GM18505 (cell line): ENCODE results near the gene SCD5.

Experiments
- ATAC-seq: cut with Tn5 transposase; IDR thresholded peaks from one replicate; pipeline ENCODE4 v1.9.1; 2021; ENCODE audit not compliant: unreplicated experiment
- POLR2A ChIP-seq: IDR thresholded peaks from 4 replicates; pipeline ENCODE4 v1.6.1; 2011; ENCODE audit warnings: borderline replicate concordance; ENCODE audit not compliant: insufficient read depth, insufficient read length; ENCODE audit errors: extremely low read depth

The SCD5 gene

GRCh38 chr4:82744284-82744968, 54.2 kb downstream of the SCD5 start:
- no peak for TF ChIP-seq POLR2A
- no peak for ATAC-seq

GRCh38 chr4:82741188-82741587, 57.4 kb downstream of the SCD5 start:
- no peak for TF ChIP-seq POLR2A
- ATAC-seq, result no peak

- no peak for TF ChIP-seq POLR2A
- peak; percentile 99 for ATAC-seq
Measured at GRCh38 chr4:82739287-82740190, 59.1 kb downstream of the SCD5 start.

- TF ChIP-seq POLR2A, result no peak
- ATAC-seq, result no peak
Measured at GRCh38 chr4:82737354-82737753, 61.2 kb downstream of the SCD5 start.

GRCh38 chr4:82733636-82734035, 65.0 kb downstream of the SCD5 start:
- no peak for TF ChIP-seq POLR2A
- no peak for ATAC-seq

- no peak for ATAC-seq
- no peak for TF ChIP-seq POLR2A
Measured at GRCh38 chr4:82728301-82728700, 70.3 kb downstream of the SCD5 start.

- ATAC-seq, result no peak
- no peak for TF ChIP-seq POLR2A
Measured at GRCh38 chr4:82726596-82726995, 72.0 kb downstream of the SCD5 start.

- ATAC-seq, result peak; percentile 66
- TF ChIP-seq POLR2A, result no peak
Measured at GRCh38 chr4:82721819-82722423, 76.7 kb downstream of the SCD5 start.

GRCh38 chr4:82718162-82718940, 80.2 kb downstream of the SCD5 start:
- no peak for TF ChIP-seq POLR2A
- no peak for ATAC-seq

- no peak for TF ChIP-seq POLR2A
- ATAC-seq, result no peak
Measured at GRCh38 chr4:82715731-82716617, 82.6 kb downstream of the SCD5 start.

GRCh38 chr4:82713856-82714255, 84.7 kb downstream of the SCD5 start:
- ATAC-seq, result no peak
- no peak for TF ChIP-seq POLR2A

- no peak for TF ChIP-seq POLR2A
Measured at GRCh38 chr4:82712561-82712960, 86.0 kb downstream of the SCD5 start.

More at GRCh38 chr4:82712561-82712960, 86.0 kb downstream of the SCD5 start:
- no peak for ATAC-seq
